ENCODE measurements around the gene PPP1R3C.

DNA sequence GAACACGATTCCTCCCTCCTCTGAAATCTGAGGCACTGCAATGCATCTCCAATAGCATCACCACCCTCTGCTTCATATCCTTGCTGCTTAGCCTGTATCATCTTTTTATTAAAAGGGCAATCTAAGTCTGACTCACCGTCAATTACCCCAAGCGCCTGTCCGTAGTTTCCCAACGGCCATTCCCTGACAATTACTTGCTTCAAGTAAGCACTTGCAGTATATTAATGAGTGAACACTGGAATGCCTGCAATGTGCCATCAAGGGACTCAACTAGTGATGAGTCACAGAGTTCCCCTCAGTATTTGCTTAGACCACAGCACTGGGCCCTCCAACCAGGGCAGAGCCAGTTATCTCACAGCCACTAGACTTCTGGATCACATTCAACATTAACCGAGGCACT lies 19.5 kb upstream of the PPP1R3C start:
- TF ChIP-seq, protein P1, sequence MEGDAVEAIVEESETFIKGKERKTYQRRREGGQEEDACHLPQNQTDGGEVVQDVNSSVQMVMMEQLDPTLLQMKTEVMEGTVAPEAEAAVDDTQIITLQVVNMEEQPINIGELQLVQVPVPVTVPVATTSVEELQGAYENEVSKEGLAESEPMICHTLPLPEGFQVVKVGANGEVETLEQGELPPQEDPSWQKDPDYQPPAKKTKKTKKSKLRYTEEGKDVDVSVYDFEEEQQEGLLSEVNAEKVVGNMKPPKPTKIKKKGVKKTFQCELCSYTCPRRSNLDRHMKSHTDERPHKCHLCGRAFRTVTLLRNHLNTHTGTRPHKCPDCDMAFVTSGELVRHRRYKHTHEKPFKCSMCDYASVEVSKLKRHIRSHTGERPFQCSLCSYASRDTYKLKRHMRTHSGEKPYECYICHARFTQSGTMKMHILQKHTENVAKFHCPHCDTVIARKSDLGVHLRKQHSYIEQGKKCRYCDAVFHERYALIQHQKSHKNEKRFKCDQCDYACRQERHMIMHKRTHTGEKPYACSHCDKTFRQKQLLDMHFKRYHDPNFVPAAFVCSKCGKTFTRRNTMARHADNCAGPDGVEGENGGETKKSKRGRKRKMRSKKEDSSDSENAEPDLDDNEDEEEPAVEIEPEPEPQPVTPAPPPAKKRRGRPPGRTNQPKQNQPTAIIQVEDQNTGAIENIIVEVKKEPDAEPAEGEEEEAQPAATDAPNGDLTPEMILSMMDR (IDR thresholded peaks at IDR 0.05), result no peak
- TF ChIP-seq POLR2AphosphoS5 (IDR thresholded peaks at IDR 0.05), result no peak
